C4-2B (cell line): ENCODE data around the gene SH2D4B.

ENCODE experiments used
- ZFX ChIP-seq: fragments of 450-650 bp; IDR thresholded peaks from 2 replicates; pipeline ENCODE4 v1.6.1; 2017
- TF ChIP-seq, protein P1 (sequence below): fragments of 450-650 bp; conservative IDR thresholded peaks from 2 replicates; pipeline ENCODE4 v1.5.1; 2017; ENCODE audit warnings: mild to moderate bottlenecking

DNA sequence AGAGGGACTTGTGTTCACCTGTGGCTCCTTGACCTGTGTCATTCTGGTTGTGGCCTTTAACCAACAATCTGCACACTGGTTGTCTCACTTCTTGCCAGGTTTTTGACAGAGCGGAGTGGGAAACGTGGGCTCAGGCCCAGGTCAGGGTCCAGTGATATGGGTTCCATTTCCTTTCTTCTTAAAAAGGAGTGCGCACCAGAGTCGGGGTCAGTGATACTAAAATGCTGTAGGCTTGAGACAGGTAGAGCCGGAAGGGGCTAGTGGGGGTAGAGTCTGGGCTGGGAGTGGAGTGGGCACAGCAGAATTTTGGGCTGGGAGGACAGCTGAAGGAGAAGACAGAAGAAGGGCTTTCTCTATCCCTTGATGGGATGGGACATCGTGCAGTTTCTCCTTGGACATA, 61.2 kb downstream of the SH2D4B start:
- TF ChIP-seq, protein P1, sequence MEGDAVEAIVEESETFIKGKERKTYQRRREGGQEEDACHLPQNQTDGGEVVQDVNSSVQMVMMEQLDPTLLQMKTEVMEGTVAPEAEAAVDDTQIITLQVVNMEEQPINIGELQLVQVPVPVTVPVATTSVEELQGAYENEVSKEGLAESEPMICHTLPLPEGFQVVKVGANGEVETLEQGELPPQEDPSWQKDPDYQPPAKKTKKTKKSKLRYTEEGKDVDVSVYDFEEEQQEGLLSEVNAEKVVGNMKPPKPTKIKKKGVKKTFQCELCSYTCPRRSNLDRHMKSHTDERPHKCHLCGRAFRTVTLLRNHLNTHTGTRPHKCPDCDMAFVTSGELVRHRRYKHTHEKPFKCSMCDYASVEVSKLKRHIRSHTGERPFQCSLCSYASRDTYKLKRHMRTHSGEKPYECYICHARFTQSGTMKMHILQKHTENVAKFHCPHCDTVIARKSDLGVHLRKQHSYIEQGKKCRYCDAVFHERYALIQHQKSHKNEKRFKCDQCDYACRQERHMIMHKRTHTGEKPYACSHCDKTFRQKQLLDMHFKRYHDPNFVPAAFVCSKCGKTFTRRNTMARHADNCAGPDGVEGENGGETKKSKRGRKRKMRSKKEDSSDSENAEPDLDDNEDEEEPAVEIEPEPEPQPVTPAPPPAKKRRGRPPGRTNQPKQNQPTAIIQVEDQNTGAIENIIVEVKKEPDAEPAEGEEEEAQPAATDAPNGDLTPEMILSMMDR, result no peak
- TF ChIP-seq ZFX, result no peak
